ENCODE data around the gene EAF1.
"Not testable (repeated sequence)": the region's sequence is repeated elsewhere in the genome, so short reads cannot be mapped to it uniquely, and the experiment has no call there.

Gene EAF1

GRCh38 chr3:15385901-15386653 lies 41.3 kb upstream of the EAF1 start:
- TF ChIP-seq CTCF (conservative IDR thresholded peaks at IDR 0.05; ENCODE audit: control insufficient read depth, insufficient read depth, low read depth, low read length) = no peak
- no peak for DNase-seq (ENCODE audit: low read depth)
- no peak overlapping the region for H3K4me3 ChIP-seq (ENCODE audit: control insufficient read depth, low read depth, low read length)

GRCh38 chr3:15386654-15386955 lies 40.8 kb upstream of the EAF1 start:
- not testable (repeated sequence) for DNase-seq (ENCODE audit: low read depth); H3K4me3 ChIP-seq (ENCODE audit: control insufficient read depth, low read depth, low read length)

GRCh38 chr3:15387171-15387581 lies 40.2 kb upstream of the EAF1 start:
- DNase-seq (ENCODE audit: low read depth) = peak; percentile 24
- no peak for TF ChIP-seq CTCF (conservative IDR thresholded peaks at IDR 0.05; ENCODE audit: control insufficient read depth, insufficient read depth, low read depth, low read length)
- H3K4me3 ChIP-seq (ENCODE audit: control insufficient read depth, low read depth, low read length) = no peak overlapping the region

- no peak for DNase-seq (ENCODE audit: low read depth)
- TF ChIP-seq CTCF (conservative IDR thresholded peaks at IDR 0.05; ENCODE audit: control insufficient read depth, insufficient read depth, low read depth, low read length) = no peak
- no peak overlapping the region for H3K4me3 ChIP-seq (ENCODE audit: control insufficient read depth, low read depth, low read length)
Observed at GRCh38 chr3:15387735-15388134, 39.7 kb upstream of the EAF1 start.

GRCh38 chr3:15388335-15388734 lies 39.1 kb upstream of the EAF1 start:
- DNase-seq (ENCODE audit: low read depth); H3K4me3 ChIP-seq (ENCODE audit: control insufficient read depth, low read depth, low read length): not testable (repeated sequence)

GRCh38 chr3:15390460-15390859 lies 36.9 kb upstream of the EAF1 start:
- DNase-seq (ENCODE audit: low read depth) = no peak
- H3K4me3 ChIP-seq (ENCODE audit: control insufficient read depth, low read depth, low read length) = no peak overlapping the region
- no peak for TF ChIP-seq CTCF (conservative IDR thresholded peaks at IDR 0.05; ENCODE audit: control insufficient read depth, insufficient read depth, low read depth, low read length)

GRCh38 chr3:15391007-15391406 lies 36.4 kb upstream of the EAF1 start:
- TF ChIP-seq CTCF (conservative IDR thresholded peaks at IDR 0.05; ENCODE audit: control insufficient read depth, insufficient read depth, low read depth, low read length) = no peak
- no peak for DNase-seq (ENCODE audit: low read depth)
- H3K4me3 ChIP-seq (ENCODE audit: control insufficient read depth, low read depth, low read length) = no peak overlapping the region

- not testable (repeated sequence) for DNase-seq (ENCODE audit: low read depth); H3K4me3 ChIP-seq (ENCODE audit: control insufficient read depth, low read depth, low read length)
Observed at GRCh38 chr3:15393252-15393651, 34.1 kb upstream of the EAF1 start.
